Sigmoid colon (tissue), 4 donors: ENCODE results near the gene CPA1.

Experiments used
- EP300 ChIP-seq, 4 donors: sonication (generic); formaldehyde crosslinking; IDR thresholded peaks; one replicate each; pipeline ENCODE4 v1.6.1; 2017; ENCODE audit warnings: antibody characterized with exemption in 4 of 4
- POLR2A ChIP-seq, 2 donors: fragments of 450-650 bp; IDR thresholded peaks; one replicate each; pipeline ENCODE4 v1.6.1; 2016; ENCODE audit warnings: antibody characterized with exemption in 2 of 2, mild to moderate bottlenecking in 2 of 2, moderate library complexity in 2 of 2
- POLR2AphosphoS5 ChIP-seq, 4 donors: sonication (generic); formaldehyde crosslinking; IDR thresholded peaks; one replicate each; pipeline ENCODE4 v1.6.1; 2017; ENCODE audit warnings: antibody characterized with exemption in 4 of 4
- TF ChIP-seq, protein P1 (sequence below), 4 experiments: fragments of 450-650 bp in 3 of 4; fragments of 200-600 bp in 1 of 4; IDR thresholded peaks; one replicate each; pipeline ENCODE4 v1.5.1; 2016 to 2019; ENCODE audit warnings: antibody characterized with exemption in 4 of 4, mild to moderate bottlenecking in 3 of 4, moderate library complexity in 2 of 4

- TF ChIP-seq, protein P1, sequence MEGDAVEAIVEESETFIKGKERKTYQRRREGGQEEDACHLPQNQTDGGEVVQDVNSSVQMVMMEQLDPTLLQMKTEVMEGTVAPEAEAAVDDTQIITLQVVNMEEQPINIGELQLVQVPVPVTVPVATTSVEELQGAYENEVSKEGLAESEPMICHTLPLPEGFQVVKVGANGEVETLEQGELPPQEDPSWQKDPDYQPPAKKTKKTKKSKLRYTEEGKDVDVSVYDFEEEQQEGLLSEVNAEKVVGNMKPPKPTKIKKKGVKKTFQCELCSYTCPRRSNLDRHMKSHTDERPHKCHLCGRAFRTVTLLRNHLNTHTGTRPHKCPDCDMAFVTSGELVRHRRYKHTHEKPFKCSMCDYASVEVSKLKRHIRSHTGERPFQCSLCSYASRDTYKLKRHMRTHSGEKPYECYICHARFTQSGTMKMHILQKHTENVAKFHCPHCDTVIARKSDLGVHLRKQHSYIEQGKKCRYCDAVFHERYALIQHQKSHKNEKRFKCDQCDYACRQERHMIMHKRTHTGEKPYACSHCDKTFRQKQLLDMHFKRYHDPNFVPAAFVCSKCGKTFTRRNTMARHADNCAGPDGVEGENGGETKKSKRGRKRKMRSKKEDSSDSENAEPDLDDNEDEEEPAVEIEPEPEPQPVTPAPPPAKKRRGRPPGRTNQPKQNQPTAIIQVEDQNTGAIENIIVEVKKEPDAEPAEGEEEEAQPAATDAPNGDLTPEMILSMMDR (IDR thresholded peaks at IDR 0.05) = no peak
- TF ChIP-seq POLR2AphosphoS5 (IDR thresholded peaks at IDR 0.05) (no peak), EP300 (IDR thresholded peaks at IDR 0.05) (no peak), POLR2A (IDR thresholded peaks at IDR 0.05) (no peak)
These were observed 40.8 kb downstream of the CPA1 start for GRCh38 chr7:130420943-130421578.
